GM21619 (cell line): Measurements from ENCODE around the gene PAN2.
"Not testable (repeated sequence)": the region's sequence is repeated elsewhere in the genome, so short reads cannot be mapped to it uniquely, and the experiment has no call there.

Experiments
- ATAC-seq: cut with Tn5 transposase; IDR thresholded peaks from one replicate; pipeline ENCODE4 v1.9.1; 2021; ENCODE audit not compliant: unreplicated experiment

PAN2 gene

GRCh38 chr12:56272468-56272867 lies 61.3 kb downstream of the PAN2 start:
- not testable (repeated sequence) for ATAC-seq

GRCh38 chr12:56271031-56271430 lies 62.8 kb downstream of the PAN2 start:
- ATAC-seq, result no peak

DNA sequence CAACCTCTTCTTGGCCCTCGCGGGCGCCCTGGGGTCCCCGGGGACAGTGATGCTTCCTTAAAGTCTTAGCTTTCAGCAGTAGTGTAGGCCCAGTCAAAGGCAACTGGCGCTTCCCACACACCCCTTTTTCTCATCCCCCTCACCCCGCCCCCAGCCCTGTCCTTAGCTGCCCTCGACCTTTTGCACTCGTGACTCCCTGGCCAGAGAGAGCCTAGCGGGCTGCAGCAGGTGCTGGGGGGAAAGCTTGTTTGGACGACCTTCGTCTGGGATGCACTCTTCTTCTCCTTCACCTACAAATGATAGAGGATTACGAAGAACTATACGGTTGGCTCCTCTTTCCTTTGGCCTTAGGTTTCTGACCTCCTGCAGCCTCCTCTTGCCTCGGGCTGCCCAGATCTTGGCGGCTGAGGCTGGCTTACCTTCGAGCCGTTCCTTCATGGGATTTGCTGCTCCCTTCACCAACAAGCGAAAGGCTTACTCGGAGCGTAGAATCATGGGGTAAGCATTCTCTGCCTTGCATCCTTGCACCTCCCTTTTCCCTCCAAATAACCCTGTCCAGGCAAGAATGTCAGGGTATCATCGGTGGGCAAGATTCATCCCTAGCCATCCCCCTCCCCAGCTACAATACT lies 66.2 kb downstream of the PAN2 start:
- ATAC-seq, result peak; percentile 6

GRCh38 chr12:56266693-56267442 lies 66.9 kb downstream of the PAN2 start, which contains the start of gene COQ10A:
Gene COQ10A (plus strand): TSS chr12:56266942. CDS start chr12:56267119, 177 bp downstream.
- ATAC-seq, result peak; percentile 84
